HuH-7 (cell line): ENCODE results near the gene EVA1C.
"Not testable (repeated sequence)": the region's sequence is repeated elsewhere in the genome, so short reads cannot be mapped to it uniquely, and the experiment has no call there.

Source experiments
- DNase-seq: peaks from one replicate; pipeline ENCODE4 v3.0.0; 2011; ENCODE audit warnings: low spot score

The EVA1C gene

DNA sequence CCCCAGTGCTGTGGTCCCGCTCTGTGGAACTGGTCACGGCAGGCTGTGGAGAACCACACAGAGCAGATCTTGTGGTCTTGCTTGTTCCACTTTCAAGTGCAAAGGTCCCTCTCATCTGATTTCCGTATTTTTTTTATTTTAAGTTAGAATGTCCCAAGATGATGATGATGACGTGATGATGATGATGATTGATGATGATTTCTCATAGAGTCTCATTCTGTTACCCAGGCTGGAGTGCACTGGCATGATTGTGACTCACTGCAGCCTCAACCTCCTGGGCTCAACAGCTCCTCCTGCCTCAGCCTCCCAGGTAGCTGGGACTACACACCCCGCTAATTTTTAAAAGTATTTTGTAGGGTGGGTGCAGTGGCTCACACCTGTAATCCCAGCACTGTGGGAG lies 12.2 kb downstream of the EVA1C start:
- no peak for DNase-seq

DNA sequence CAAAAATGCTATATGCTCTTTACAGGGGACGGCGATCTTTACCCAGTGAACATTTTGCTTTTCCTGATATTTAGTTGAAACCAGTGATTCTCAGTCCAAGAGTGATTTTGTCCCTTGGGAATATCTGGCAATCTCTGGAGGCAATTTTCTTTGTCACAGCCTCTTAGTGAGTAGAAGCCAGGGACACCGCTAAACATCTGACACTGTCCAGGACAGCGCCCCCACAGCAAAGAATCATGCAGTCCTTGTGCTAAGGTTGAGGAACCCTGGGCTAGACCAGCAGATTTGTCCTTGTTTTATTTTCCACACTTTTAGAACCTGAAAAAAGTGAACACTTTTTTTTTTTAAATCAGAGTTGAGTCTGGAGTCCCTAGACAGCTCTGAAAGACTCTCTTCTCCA lies 13.1 kb downstream of the EVA1C start:
- DNase-seq, result no peak

DNA sequence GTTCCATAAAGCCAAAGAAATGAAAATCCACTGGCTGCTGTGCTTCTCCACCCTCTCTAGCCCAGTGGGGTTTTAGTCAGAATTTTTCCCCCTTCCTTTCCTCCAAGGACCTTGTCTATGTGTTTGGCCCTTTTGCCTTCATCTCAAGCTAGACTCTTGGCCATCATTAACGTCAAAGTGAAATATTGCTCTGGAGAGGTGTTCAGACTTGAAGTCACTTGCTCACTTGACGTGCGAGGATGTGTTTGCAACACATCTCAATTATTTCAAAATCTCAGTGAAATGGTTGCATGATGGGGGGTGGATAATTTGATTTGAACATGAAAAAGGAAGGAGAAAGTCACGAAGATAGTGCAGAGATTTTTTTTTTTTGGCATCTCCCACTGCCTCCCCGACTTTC lies 13.6 kb downstream of the EVA1C start:
- DNase-seq, result no peak

DNA sequence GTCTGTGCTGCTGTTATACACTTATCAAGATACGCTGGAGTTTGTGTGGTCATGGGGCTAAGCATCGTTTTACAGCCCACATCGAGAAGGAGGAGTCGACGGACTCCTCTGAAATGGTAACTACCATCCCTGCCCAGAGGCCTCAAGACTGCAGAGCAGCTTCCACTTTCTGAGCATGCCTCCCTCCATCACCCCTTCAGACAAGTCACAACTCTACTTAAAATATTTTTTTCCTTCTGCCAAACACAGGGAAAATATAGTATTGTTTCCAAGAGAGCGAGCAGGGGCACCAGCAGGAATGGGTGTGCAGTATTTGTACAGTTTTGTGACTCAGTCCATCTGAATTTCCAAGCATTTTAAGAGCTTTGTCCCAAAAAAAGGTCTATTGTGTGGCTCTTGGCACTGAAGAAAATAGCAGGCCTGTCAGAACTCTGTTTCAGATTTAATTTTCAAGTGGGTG lies 14.1 kb downstream of the EVA1C start:
- no peak for DNase-seq

DNA sequence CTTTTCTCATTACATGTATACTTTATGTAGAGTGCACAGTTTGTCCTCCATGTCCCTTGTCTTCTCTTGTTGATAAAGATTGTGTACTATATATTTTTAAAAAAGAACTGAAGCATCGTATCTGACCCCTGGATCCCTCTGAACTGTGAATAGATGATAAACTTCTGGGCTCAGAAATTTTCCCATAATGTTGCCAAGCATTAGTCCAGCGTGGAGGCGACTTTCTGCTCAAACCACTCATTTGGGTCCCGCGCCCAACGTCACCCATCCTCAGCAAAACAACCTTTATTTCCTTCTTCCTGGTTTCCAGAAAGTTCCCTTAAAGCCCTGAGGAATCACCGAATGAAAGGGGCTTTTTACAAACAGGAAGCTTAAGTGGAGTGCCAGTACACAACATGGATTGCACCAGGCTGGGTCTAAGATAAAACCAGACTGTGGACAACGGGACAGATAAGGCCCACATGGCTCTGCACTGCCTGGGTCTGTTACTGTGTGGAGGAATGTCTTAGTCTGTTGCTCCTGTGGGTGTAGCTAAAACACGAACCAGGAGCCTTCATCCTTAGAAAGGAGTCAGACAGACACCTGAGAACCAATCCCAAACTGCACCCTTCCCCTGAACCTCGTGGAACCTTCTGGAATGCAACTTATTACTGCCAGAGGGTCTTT lies 15.6 kb downstream of the EVA1C start:
- no peak for DNase-seq

DNA sequence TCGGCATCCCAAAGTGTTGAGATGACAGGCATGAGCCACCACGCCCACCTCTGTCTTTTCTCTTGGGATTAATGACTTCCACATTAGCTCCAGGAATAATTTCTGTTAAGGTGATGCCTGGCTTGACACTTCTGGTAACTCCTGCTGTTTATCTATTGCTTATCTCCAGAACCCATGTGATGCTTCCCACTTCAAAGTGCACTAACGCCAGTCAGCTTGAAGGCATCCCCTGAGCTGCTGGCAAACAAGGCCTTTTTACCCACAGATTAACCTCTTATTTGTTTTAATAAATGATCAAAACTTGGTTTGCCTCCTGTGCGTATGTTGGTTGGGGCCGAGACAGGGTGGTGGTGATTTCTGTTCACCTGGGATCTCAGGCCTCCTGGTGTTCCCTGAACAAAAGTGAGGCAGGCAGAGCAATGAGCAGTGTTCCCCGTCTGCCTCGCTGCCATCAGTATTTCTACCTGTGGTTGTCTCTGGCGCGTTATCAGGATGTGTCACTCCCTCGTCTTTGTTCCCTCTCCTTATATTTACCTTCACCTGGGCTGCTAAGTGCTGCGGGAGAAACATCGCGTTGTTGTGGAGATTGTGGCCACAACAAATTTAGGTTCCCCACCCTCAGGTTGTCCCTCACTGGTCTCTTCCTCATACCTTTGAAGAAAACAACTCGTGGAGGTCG lies 20.6 kb downstream of the EVA1C start:
- not testable (repeated sequence) for DNase-seq

DNA sequence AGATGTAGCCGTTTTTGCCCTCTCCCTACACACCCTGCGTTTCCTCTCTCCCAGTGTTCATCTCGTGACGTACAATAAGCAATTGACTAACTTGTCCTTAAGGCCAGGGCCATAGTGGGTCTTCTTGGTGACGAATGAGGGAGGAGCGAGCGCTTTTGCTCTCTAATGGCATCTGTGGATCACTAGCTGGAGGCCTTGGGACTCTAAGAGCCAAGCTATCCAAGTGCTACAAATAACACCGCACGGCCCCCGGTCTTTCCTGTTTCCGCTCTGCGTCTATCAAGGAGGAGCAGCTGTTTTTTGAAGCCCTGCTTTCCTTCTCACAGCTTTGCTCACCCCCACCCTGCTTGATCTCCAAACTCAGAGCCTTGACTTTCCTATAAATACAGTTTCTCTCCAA lies 25.2 kb downstream of the EVA1C start:
- DNase-seq, result no peak

DNA sequence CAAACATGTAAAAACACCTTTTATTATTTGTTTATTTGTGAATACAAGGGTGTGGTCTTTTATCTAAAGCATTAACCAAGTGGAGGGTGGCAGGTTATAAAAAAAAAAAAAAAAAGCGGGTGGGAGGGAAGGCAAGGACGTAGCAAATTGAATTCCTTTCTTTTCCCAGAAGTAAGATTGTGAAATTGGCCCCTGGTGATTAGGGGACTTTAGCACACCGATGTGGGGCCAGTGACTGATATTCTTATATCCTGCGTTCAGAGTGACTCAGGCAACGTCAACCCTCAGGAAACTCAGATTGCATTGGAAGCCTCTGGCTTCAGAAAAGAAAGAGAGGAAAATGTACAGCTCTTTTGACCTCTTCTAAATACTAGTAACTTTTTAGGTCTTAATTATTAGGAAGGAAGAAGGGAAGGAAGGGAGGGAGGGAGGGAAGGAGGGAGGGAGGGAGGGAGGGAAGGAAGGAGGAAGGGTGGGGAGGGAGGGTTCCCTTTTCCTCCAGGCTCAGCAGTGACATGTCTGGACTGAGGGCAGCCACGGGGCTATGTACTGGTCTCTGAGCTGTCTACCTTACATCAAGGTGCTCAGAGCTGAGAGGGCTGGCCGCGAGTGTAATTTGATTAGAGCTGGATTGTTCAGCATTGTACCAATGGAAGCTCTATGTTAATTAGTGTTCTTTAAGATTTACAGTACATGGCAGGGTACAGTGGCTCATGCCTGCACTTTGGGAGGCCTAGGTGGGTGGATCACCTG lies 30.2 kb downstream of the EVA1C start:
- no peak for DNase-seq

DNA sequence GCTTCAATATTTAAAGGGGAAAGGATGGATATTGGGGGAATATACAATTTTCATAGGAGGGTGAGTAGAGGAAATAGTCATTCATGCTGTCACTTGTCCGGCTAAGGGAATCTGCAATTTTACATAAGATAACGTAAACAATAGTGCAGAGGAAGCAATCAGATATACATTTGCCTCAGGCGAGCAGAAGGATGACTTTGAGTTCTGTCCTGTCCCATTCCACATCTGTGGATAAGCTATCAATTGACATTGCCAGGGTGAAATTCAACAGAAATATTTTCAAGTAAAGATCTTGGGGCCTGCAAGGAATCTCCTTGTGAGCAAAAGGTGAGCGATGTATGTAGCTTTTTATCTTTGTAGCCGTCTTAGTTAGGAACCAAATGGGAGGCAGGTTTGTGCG lies 32.6 kb downstream of the EVA1C start:
- DNase-seq, result no peak

DNA sequence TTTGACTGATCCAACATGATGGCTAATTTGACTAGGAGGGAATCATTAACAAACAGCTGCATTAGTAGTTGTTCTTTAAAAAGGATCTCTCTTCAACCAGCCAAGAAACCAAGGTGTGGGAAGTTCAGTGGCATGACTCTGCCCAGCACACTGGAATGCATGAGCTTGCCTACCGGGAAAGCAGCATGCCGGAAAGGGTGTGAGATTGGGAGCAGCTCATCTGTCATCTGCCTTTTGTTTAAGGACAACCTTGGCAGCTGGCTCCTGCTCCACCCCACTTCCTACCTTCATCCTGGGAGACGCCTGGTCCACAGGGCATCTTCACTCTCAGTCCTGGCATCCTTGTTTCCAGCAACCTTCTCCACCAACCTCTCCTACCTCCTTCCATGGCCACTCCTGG lies 33.9 kb downstream of the EVA1C start:
- not testable (repeated sequence) for DNase-seq

DNA sequence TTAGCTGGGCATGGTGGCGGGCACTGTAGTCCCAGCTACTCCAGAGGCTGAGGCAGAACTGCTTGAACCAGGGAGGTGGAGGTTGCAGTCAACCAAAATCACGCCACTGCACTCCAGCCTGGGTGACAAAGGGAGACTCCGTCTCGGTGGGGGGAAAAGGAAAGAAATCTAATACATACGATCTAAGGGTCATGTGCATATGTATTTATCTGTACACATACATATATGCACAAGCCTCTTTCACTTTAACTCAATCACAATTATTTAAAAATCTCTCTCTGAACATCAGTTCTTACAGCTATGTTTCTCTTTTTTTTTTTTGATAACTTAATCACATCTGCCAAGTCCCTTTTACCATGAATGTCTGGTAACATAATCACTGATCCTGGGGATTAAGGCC lies 34.7 kb downstream of the EVA1C start:
- no peak for DNase-seq

DNA sequence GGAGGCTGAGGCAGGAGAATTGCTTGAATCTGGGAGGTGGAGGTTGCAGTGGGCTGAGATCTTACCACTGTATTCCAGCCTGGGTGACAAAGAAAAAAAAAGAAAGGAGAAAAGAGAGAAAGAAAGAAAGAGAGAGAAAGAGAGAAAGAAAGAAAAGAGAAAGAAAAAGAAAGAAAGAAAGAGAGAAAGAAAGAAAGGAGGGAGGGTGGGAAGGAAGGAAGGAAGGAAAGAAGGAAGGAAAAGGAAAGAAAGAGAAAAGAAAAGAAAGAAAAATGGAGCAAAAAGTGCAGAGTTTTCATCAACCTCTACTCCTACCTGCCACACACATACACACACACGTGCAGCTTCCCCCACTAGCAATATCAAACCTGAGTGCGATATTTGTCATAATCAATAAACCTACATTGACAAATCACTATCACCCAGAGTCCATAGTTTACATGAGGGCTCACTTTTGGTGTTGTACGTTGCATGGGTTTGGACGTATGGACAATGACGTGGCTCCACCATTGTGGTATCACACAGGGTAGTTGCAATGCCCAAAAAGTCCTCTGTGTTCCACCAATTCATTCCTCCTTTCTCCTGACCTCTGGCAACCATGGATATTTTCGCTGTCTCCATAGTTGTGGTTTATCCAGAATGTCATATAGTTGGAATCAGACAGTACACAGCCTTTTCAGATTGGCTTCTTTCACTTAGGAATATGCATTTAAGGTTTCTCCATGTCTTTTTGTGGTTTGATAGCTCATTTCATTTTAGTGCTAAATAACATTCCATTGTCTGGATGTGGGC lies 36.5 kb downstream of the EVA1C start:
- DNase-seq, result no peak

DNA sequence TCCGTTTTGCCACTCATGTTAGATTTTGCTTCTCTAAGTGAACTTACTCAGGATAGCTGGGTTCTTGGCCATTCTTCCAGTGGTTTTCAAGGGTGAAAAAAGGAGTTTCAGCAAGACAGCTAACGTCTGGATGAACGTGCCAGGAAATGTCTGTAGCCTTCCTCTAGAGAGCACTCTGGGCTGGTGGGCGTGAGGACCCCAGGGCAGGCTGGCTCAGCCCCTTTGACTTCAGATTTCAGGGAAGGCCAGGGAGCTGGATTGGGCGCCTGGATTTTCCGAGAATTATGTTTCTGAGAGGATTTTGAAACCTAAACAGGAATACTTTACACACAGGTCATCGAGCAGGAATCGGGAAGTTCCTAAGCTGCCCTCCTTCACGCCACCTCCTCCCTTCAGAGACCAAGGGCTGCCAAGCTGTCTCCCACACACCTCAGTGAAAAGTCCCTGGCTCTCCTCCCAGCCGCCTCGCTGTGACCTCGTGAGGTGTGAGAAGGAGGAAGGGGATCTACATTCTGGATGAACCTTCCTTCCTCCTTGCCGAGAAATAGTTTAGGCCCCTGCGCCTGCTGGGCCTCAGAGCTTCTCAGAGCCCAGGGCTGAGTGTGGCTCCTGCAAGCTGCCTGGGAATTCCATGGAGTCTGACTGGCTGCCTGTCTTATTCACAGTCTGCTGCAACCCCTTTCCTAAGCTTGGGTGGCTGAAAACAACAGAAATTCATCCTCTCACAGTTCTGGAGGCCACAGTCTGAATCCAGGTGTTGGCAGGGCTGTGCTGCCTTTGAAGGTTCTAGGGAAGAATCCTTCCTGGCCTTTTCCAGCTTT lies 38.6 kb downstream of the EVA1C start:
- DNase-seq, result not testable (repeated sequence)

DNA sequence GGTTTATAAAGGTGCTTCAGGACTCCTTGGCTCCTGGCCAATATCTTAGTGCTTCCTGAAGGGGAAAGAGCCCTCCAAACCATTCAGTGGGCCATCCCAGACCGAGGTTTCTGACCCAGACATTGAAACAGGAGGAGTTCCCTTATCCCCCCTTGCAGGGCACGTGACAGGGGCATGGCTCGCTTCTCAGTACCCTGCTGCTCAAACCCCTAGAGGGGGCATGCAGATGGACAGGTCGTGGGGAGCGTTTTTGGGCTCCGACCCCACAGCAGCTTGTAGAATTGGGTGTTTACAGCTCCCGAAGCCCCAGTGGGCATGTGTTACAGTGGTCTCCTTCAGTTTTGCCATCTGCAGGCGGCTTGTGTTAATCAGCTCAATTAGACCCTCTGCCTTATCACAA lies 39.7 kb downstream of the EVA1C start:
- DNase-seq, result not testable (repeated sequence)

DNA sequence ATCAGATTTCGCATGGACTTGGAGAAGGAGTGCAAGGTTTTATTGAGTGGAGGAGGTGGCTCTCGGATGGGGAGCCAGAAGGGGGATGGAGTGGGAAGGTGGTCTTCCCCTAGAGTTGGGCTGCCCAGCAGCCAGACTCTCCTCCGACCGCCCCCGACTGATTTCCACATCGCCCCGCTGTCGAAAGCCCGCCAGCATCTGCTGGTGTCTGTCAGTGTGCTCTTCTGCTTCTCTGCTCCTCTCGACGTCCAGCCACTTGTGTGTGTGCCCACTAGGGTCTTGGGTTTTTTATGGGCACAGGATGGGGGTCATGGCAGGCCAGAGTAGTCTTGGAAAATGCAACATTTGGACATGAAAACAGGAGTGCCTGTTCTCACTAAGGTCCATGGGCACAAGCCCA lies 40.1 kb downstream of the EVA1C start:
- DNase-seq, result no peak

DNA sequence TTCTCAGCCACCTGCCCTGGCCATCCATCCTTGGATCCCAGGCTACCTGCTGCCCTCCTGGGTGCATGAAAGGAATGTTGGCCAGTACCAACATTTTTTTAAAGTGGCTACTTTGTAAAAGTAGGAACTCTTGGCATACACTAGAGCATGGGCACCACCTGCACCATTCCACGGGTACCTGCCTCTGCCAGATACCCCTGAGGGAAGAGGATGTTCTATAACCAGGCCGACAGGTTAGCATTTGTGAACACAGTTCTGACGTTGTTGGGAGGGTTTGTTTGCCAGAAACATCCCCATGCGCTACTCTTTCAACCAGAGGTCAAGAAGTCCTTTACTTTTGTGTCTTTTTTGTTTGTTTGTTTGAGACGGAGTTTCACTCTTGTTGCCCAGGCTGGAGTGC lies 43.0 kb downstream of the EVA1C start:
- no peak for DNase-seq

DNA sequence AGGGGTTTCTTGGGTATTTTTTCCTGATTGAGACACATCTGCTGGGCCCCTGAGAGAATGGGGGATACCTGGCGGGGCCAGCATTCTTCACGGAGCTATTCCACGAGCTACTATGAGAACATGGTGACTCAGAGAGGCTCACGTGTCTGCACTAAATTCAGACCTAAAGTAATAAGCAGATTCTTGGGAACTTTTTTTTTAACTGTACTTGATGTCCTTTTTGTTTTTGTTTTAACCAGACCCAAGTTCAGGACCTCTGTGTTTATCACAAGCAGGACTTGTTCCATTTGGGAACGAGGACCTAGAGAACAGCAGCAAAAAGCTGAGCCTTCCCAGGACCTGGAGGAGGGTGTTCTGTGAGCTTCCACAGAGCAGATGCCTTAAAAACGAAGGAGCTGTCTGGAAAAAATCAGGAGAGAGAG lies 44.0 kb downstream of the EVA1C start:
- no peak for DNase-seq

DNA sequence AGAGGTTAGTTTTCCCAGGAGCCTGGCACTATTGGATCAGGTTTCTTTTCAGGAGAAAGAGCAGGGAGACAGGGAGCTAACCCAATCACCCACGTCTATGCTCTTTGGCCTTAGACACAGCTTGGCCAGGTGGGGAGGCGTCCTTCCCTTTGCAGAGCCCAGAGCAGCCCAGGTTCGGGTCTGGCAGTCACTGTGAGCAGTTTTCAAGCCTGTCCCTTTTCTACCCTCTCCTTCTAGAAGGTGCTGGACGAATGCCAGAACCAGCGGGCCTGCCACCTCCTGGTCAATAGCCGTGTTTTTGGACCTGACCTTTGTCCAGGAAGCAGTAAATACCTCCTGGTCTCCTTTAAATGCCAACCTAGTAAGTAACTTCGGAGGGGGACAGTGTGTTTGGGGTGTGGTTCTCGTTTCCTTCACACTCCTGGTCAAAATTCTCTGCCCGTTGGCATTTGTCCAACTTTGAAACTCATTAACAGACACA lies 44.9 kb downstream of the EVA1C start:
- peak; percentile 12 for DNase-seq

DNA sequence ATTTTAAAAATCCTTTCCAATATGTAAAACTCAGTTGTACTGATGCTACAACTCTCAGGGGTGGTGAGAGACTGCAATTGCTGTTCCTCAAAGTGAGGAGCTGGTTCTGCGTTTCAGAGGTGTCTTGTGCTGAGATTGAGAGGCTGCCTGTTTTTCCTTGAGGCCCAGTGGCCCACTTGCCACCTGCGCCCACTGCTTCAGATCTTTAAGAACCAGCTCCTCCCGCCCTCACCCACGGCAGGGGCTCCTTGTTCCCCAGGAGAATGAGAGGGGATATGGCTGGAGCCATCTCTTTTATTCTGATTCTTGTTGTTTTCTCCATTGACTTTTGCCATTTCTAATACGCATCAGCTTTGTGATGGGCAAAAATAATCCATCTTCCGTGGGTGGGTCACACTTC lies 45.5 kb downstream of the EVA1C start:
- no peak for DNase-seq

DNA sequence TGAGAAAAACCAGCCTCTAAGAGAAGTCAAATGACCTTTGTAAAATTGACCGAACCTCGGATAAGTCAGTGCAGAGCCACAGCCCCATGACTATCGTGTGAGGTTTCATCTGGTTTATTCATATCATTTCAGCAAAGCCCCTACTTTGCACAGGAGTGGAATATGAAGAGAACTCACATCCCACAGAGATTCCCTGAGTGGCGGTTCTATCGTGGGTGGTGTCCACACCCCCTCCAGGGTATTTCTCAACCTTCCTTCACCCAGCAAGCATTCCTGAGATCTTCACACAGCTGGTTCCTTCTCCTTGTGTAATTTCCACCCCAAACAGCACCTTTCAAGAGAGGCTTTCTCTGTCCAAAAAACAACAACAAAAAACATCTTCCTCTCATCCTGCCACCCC lies 47.5 kb downstream of the EVA1C start:
- DNase-seq, result no peak

DNA sequence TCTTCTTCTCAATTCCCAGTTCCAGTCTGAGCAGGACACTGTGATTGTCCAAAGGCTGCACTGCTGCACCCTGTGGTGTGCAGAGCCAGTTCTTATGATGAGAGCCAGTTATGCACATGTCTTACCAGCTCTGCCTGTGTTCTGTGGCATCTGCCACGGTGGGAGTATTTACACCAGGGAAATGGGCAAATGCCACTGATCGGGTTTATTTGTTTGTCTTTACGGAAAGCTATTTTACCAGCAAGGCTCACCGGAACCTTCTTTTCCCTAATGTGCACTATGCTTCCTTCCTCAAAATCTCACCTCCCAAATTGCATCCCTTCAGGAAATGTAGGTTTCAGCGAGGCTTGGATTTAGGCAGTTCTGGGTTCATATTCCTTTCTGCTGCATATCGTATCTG lies 49.0 kb downstream of the EVA1C start:
- no peak for DNase-seq
